H9 (cell line): ENCODE measurements around the gene LRRC8C. TPM values are rescaled to one million over a fixed set of nuclear protein-coding genes. Genes with fewer than 3 reads are reported as not detected.
A peak's percentile ranks its signal among the peaks of the same experiment; 100 is the strongest.

ENCODE experiments used
- DNase-seq: peaks from one replicate; pipeline ENCODE4 v3.0.0-alpha.2; 2017
- H2AFZ ChIP-seq: one replicate; pipeline ENCODE4 v1.6.1; 2013; ENCODE audit warnings: mild to moderate bottlenecking, low read length, control low read depth, moderate library complexity
- H2AK5ac ChIP-seq: 2 replicates; pipeline ENCODE4 v1.6.1; 2013; ENCODE audit warnings: low read length, control low read depth, mixed read lengths; ENCODE audit not compliant: insufficient read length
- H2BK120ac ChIP-seq: one replicate; pipeline ENCODE4 v1.6.1; 2013; ENCODE audit warnings: low read depth, mild to moderate bottlenecking, low read length, control low read depth, inconsistent platforms; ENCODE audit not compliant: poor library complexity, severe bottlenecking
- H2BK12ac ChIP-seq: 2 replicates; pipeline ENCODE4 v1.6.1; 2013; ENCODE audit warnings: low read length, control low read depth, mixed read lengths, low read depth; ENCODE audit not compliant: insufficient read length
- H2BK15ac ChIP-seq: 2 replicates; pipeline ENCODE4 v1.6.1; 2013; ENCODE audit warnings: low read depth, low read length, control low read depth
- H2BK20ac ChIP-seq: one replicate; pipeline ENCODE4 v1.6.1; 2013; ENCODE audit warnings: low read depth, mild to moderate bottlenecking, low read length, control low read depth, inconsistent platforms; ENCODE audit not compliant: poor library complexity, severe bottlenecking
- H2BK5ac ChIP-seq: 2 replicates; pipeline ENCODE4 v1.6.1; 2013; ENCODE audit warnings: low read length, control low read depth, mixed read lengths; ENCODE audit not compliant: insufficient read length
- H3K14ac ChIP-seq: 2 replicates; pipeline ENCODE4 v1.6.1; 2013; ENCODE audit warnings: low read length, control low read depth; ENCODE audit not compliant: insufficient read depth
- H3K18ac ChIP-seq: 2 replicates; pipeline ENCODE4 v1.6.1; 2013; ENCODE audit warnings: low read depth, mild to moderate bottlenecking, mixed read lengths, low read length, control low read depth; ENCODE audit not compliant: insufficient read length
- H3K23ac ChIP-seq: 2 replicates; pipeline ENCODE4 v1.6.1; 2013; ENCODE audit warnings: low read length, control low read depth, mixed read lengths, low read depth; ENCODE audit not compliant: insufficient read length
- H3K23me2 ChIP-seq: 2 replicates; pipeline ENCODE4 v1.6.1; 2013; ENCODE audit warnings: low read depth, mild to moderate bottlenecking, mixed read lengths, low read length, control low read depth; ENCODE audit not compliant: insufficient read length, poor library complexity, severe bottlenecking
- H3K27ac ChIP-seq: 2 replicates; pipeline ENCODE4 v1.5.1; 2013; ENCODE audit warnings: low read length, control low read depth, mixed read lengths, low read depth; ENCODE audit not compliant: insufficient read length
- H3K27me3 ChIP-seq: 2 replicates; pipeline ENCODE4 v1.6.1; 2013; ENCODE audit warnings: low read length, control low read depth, inconsistent platforms; ENCODE audit not compliant: insufficient read depth
- H3K4ac ChIP-seq: 2 replicates; pipeline ENCODE4 v1.6.1; 2013; ENCODE audit warnings: low read depth, mild to moderate bottlenecking, control low read depth, inconsistent platforms, low read length, moderate library complexity
- H3K4me1 ChIP-seq: 2 replicates; pipeline ENCODE4 v1.6.1; 2013; ENCODE audit warnings: low read length, control low read depth, inconsistent platforms; ENCODE audit not compliant: insufficient read depth
- H3K4me2 ChIP-seq: 2 replicates; pipeline ENCODE4 v1.6.1; 2013; ENCODE audit warnings: low read length, control low read depth, mixed read lengths; ENCODE audit not compliant: insufficient read length, insufficient read depth
- H3K56ac ChIP-seq: 2 replicates; pipeline ENCODE4 v1.6.1; 2013; ENCODE audit warnings: low read depth, mild to moderate bottlenecking, mixed read lengths, low read length, control low read depth; ENCODE audit not compliant: insufficient read length
- H3K79me1 ChIP-seq: 2 replicates; pipeline ENCODE4 v1.6.1; 2013; ENCODE audit warnings: low read depth, mild to moderate bottlenecking, moderate library complexity, low read length, control low read depth, inconsistent platforms; ENCODE audit not compliant: insufficient read depth, poor library complexity, severe bottlenecking
- H3K79me2 ChIP-seq: 2 replicates; pipeline ENCODE4 v1.6.1; 2013; ENCODE audit warnings: low read length, control low read depth, inconsistent platforms; ENCODE audit not compliant: insufficient read depth
- H3K9ac ChIP-seq: 2 replicates; pipeline ENCODE4 v1.6.1; 2013; ENCODE audit warnings: low read length, control low read depth, mixed read lengths; ENCODE audit not compliant: insufficient read length; ENCODE audit errors: extremely low read depth
- H3K9me3 ChIP-seq: one replicate; pipeline ENCODE4 v1.6.1; 2013; ENCODE audit warnings: low read depth, low read length, inconsistent platforms; ENCODE audit not compliant: control insufficient read depth
- H3T11ph ChIP-seq: one replicate; pipeline ENCODE4 v1.6.1; 2013; ENCODE audit warnings: mild to moderate bottlenecking, low read length, control low read depth, inconsistent platforms
- H4K20me1 ChIP-seq: one replicate; pipeline ENCODE4 v1.6.1; 2013; ENCODE audit not compliant: control insufficient read depth, insufficient read length, insufficient read depth
- H4K5ac ChIP-seq: 2 replicates; pipeline ENCODE4 v1.6.1; 2013; ENCODE audit warnings: low read depth, mild to moderate bottlenecking, mixed read lengths, low read length, control low read depth; ENCODE audit not compliant: insufficient read length
- H4K8ac ChIP-seq: replicated peaks from 2 replicates; pipeline ENCODE4 v1.6.1; 2013; ENCODE audit warnings: low read length, control low read depth, mixed read lengths, low read depth; ENCODE audit not compliant: insufficient read length
- H4K91ac ChIP-seq: 2 replicates; pipeline ENCODE4 v1.6.1; 2013; ENCODE audit warnings: low read depth, mild to moderate bottlenecking, moderate library complexity, mixed read lengths, low read length, control low read depth; ENCODE audit not compliant: insufficient read length
- H3K27ac Mint-ChIP-seq, 3 experiments: 2 replicates in 2 of 3; 3 replicates in 1 of 3; pipeline ENCODE4 v1.8.0; 2020 to 2021; ENCODE audit warnings: mixed read lengths in 3 of 3, mild to moderate bottlenecking in 1 of 3, moderate library complexity in 1 of 3
- H3K27me3 Mint-ChIP-seq: 2 replicates; pipeline ENCODE4 v1.8.0; 2021; ENCODE audit warnings: low read depth, mild to moderate bottlenecking, moderate library complexity, mixed read lengths
- H3K36me3 Mint-ChIP-seq, 3 experiments: 2 replicates in 2 of 3; 3 replicates in 1 of 3; pipeline ENCODE4 v1.8.0; 2020 to 2021; ENCODE audit warnings: low read depth in 3 of 3, mixed read lengths in 3 of 3; ENCODE audit not compliant: insufficient read depth in 1 of 3
- H3K4me1 Mint-ChIP-seq, 2 experiments: 2 replicates each; pipeline ENCODE4 v1.8.0; 2020; ENCODE audit warnings: mixed read lengths in 2 of 2
- H3K4me3 Mint-ChIP-seq, 2 experiments: 2 replicates in 1 of 2; 3 replicates in 1 of 2; pipeline ENCODE4 v1.8.0; 2020 to 2021; ENCODE audit warnings: mild to moderate bottlenecking in 2 of 2, mixed read lengths in 2 of 2, moderate library complexity in 1 of 2
- H3K9me3 Mint-ChIP-seq, 2 experiments: 2 replicates in 1 of 2; 3 replicates in 1 of 2; pipeline ENCODE4 v1.8.0; 2020; ENCODE audit warnings: mild to moderate bottlenecking in 2 of 2, mixed read lengths in 2 of 2, moderate library complexity in 1 of 2
- WGBS: extraction: QIAGEN DNeasy Blood & Tissue Kit; methylation state at CpG from one replicate; pipeline ENCODE4 v1.1.7; 2013; ENCODE audit warnings: missing lambda C conversion rate, low lambda C conversion rate, mixed read lengths; ENCODE audit not compliant: insufficient read length; ENCODE audit errors: extremely low coverage; 5-methylcytosine and 5-hydroxymethylcytosine counted together
- total RNA-seq: library from RNA; stranded (reverse); gene quantifications from 2 replicates; pipeline ENCODE4 v1.2.1, GENCODE V29; 2021
- TF ChIP-seq, protein P1 (sequence below): fragments of 200-600 bp; sonication (generic); conservative IDR thresholded peaks from 3 replicates; pipeline ENCODE4 v1.8.0; 2021; ENCODE audit warnings: antibody characterized with exemption, mild to moderate bottlenecking

Gene LRRC8C
- total RNA-seq, 1 experiment from 2014 or later = 1.9 TPM

DNA sequence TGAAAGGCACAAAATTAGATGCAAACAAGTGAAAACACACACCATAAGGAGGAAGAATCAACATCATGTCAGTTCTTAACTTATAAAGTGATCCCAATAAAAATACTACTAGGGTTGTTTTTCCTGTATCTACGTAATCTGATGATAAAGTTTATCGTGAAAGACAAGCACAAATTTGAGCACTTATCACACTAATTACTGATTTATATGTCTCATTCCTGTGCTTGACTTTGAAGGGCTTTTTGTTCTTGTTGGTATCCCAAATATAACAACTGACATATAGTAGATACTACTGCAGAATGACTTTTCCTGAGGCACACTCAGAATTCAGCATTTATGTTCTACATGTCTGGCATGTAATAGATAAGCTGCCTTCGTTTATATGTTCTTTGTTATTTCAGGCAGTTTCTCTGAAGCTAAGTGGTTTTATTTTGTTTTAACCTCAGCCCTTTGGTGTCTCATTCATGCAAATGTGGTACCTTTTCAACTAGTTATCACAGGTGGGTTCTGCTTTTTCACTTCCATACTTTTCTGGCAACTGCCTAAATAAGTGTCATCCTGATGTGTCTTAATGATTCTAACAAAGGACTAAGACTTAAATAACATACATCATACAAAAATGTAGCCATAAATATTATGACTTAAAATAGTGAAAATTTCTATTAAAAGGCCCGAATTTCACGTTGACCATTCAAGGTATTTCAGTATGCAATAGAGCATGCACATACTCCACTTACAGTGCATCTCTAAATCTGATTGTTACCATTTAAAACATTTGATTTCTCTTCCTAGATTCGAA, 73.2 kb downstream of the LRRC8C start:
- Histone ChIP-seq H3K4me2 (no peak overlapping the region), H2AK5ac (no peak overlapping the region), H4K91ac (no peak overlapping the region), H2BK120ac (no peak overlapping the region), H3K4ac (no peak overlapping the region), H2BK12ac (no peak overlapping the region), H3T11ph (no peak overlapping the region), H2BK5ac (no peak overlapping the region), H3K4me1 (peaks cover 2% of the 10 kb centered on the region; the same call in 1 of the 2 replicates), H3K79me2 (no peaks in the 10 kb centered on the region), H3K27me3 (no peaks in the 10 kb centered on the region), H3K14ac (no peak overlapping the region), H4K8ac (no peak overlapping the region), H4K20me1 (no peaks in the 10 kb centered on the region), H4K5ac (no peak overlapping the region), H3K18ac (no peak overlapping the region), H2BK20ac (no peak overlapping the region), H3K27ac (no peak overlapping the region), H3K23me2 (no peaks in the 10 kb centered on the region), H2BK15ac (no peak overlapping the region), H3K23ac (no peak overlapping the region), H2AFZ (no peak overlapping the region), H3K79me1 (no peaks in the 10 kb centered on the region), H3K56ac (no peak overlapping the region), H3K9me3 (no peaks in the 10 kb centered on the region), H3K9ac (no peak overlapping the region)
- no peaks in the 10 kb centered on the region for H3K27me3 Mint-ChIP-seq
- DNase-seq = no peak
- H3K4me1 Mint-ChIP-seq = peaks cover 15 to 18% of the 10 kb centered on the region in 2 experiments
- TF ChIP-seq, protein P1, sequence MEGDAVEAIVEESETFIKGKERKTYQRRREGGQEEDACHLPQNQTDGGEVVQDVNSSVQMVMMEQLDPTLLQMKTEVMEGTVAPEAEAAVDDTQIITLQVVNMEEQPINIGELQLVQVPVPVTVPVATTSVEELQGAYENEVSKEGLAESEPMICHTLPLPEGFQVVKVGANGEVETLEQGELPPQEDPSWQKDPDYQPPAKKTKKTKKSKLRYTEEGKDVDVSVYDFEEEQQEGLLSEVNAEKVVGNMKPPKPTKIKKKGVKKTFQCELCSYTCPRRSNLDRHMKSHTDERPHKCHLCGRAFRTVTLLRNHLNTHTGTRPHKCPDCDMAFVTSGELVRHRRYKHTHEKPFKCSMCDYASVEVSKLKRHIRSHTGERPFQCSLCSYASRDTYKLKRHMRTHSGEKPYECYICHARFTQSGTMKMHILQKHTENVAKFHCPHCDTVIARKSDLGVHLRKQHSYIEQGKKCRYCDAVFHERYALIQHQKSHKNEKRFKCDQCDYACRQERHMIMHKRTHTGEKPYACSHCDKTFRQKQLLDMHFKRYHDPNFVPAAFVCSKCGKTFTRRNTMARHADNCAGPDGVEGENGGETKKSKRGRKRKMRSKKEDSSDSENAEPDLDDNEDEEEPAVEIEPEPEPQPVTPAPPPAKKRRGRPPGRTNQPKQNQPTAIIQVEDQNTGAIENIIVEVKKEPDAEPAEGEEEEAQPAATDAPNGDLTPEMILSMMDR = no peak
- no peaks in the 10 kb centered on the region for H3K36me3 Mint-ChIP-seq
- no CpG with 5 or more reads among the region's 6 CpGs for WGBS
- H3K27ac Mint-ChIP-seq = peak overlapping the region in 1 of 3 experiments; percentile 27; a peak in 2 of 7 replicates
- H3K4me3 Mint-ChIP-seq = no peak overlapping the region
- H3K9me3 Mint-ChIP-seq = peaks cover 0 to 3% of the 10 kb centered on the region in 2 experiments; a peak in 1 of 5 replicates
